Panc1 (cell line): ENCODE data around the gene BIRC7. TPM values are rescaled to one million over a fixed set of nuclear protein-coding genes. Genes with fewer than 3 reads are reported as not detected.

Experiments used
- ATAC-seq: fragments of 200-7000 bp; cut with Tn5 transposase; 2 replicates; pipeline ENCODE4 v1.9.1; 2020; ENCODE audit warnings: mild to moderate bottlenecking, moderate library complexity
- BruUV-seq: library from RNA; stranded (reverse); fragments of 400-500 nt; replicated peaks from 2 replicates; lab custom pipeline; 2021; lab: Mats Ljungman, UMichigan
- CTCF ChIA-PET: fragments of 300-600 bp; sonication (Branson Sonifier 250); formaldehyde crosslinking; loops from one replicate; lab custom pipeline; 2022; ENCODE audit warnings: antibody characterized with exemption; lab: Charles Lee
- POLR2A ChIA-PET: fragments of 300-600 bp; sonication (Branson Sonifier 250); formaldehyde crosslinking; loops from one replicate; lab custom pipeline; 2022; ENCODE audit warnings: antibody characterized with exemption; lab: Charles Lee
- DNase-seq: peaks from one replicate; pipeline ENCODE4 v3.0.0-alpha.2; 2010; ENCODE audit warnings: low read depth, low spot score
- H3K27ac ChIP-seq: 2 replicates; pipeline ENCODE4 v1.5.1; 2011; ENCODE audit warnings: mild to moderate bottlenecking, low read length, inconsistent platforms
- H3K27me3 ChIP-seq: fragments of 200-500 bp; sonication (Bioruptor generic); 2 replicates; pipeline ENCODE4 v1.6.0; 2014; ENCODE audit warnings: low read length, inconsistent platforms; ENCODE audit not compliant: control insufficient read depth, insufficient read depth
- H3K36me3 ChIP-seq: fragments of 200-500 bp; sonication (Bioruptor generic); 2 replicates; pipeline ENCODE4 v1.5.1; 2014; ENCODE audit warnings: inconsistent platforms, mild to moderate bottlenecking, low read length, moderate library complexity; ENCODE audit not compliant: control insufficient read depth, insufficient read depth
- H3K4me1 ChIP-seq: 2 replicates; pipeline ENCODE4 v1.5.1; 2011; ENCODE audit warnings: inconsistent platforms, mild to moderate bottlenecking, low read length, moderate library complexity; ENCODE audit not compliant: control insufficient read depth, insufficient read depth
- H3K4me3 ChIP-seq, 2 experiments: 2 replicates each; pipeline ENCODE4 v1.5.1; 2011 to 2012; ENCODE audit warnings: low read depth in 2 of 2, low read length in 2 of 2, mild to moderate bottlenecking in 2 of 2, inconsistent platforms in 1 of 2, moderate library complexity in 1 of 2
- H3K9me3 ChIP-seq: fragments of 200-500 bp; sonication (Bioruptor generic); 2 replicates; pipeline ENCODE4 v1.5.1; 2014; ENCODE audit warnings: low read depth, mild to moderate bottlenecking, inconsistent platforms, low read length, moderate library complexity; ENCODE audit not compliant: control insufficient read depth, insufficient read depth
- CTCF ChIP-seq: fragments of 450-650 bp; IDR thresholded peaks from 2 replicates; pipeline ENCODE4 v1.5.1; 2017; ENCODE audit warnings: mild to moderate bottlenecking
- POLR2AphosphoS5 ChIP-seq: IDR thresholded peaks from 2 replicates; pipeline ENCODE4 v1.6.1; 2012; ENCODE audit warnings: mild to moderate bottlenecking, low read depth, low read length, moderate library complexity
- REST ChIP-seq, 2 experiments: IDR thresholded peaks; 2 replicates each; pipeline ENCODE4 v1.6.1; 2011 to 2012; ENCODE audit warnings: low read depth in 2 of 2, control low read depth in 1 of 2, low read length in 1 of 2, mild to moderate bottlenecking in 1 of 2, moderate library complexity in 1 of 2; ENCODE audit not compliant: insufficient read depth in 1 of 2
- SIN3A ChIP-seq: IDR thresholded peaks from 2 replicates; pipeline ENCODE4 v1.6.1; 2012; ENCODE audit warnings: low read depth, mild to moderate bottlenecking, low read length, moderate library complexity, borderline replicate concordance; ENCODE audit not compliant: insufficient read depth
- TCF7L2 ChIP-seq: IDR thresholded peaks from 2 replicates; pipeline ENCODE4 v1.6.1; 2011; ENCODE audit warnings: mild to moderate bottlenecking, low read depth, low read length, inconsistent platforms
- in situ Hi-C: cut with HindIII; loops from 2 replicates; pipeline ENCODE4 v1.10.0; 2016; ENCODE audit warnings: low sequenced_read_pairs, low pct_unique_long_range_greater_than_20kb
- intact Hi-C: fragments of 100-400 bp; cut with micrococcal nuclease; formaldehyde crosslinking; loops from one replicate; pipeline ENCODE4 v1.10.0; 2022; ENCODE audit not compliant: unreplicated experiment
- microRNA-seq: library from miRNA; unstranded; fragments of <30 nt; microRNA quantifications from one replicate; pipeline ENCODE4 v1.1.0, GENCODE V29; 2020; ENCODE audit not compliant: unreplicated experiment
- total RNA-seq: library from RNA; stranded (reverse); gene quantifications from one replicate; pipeline ENCODE4 v1.2.1, GENCODE V29; 2021; ENCODE audit not compliant: unreplicated experiment

The BIRC7 gene
- total RNA-seq, 1 experiment from 2014 or later = 9.0 TPM

GRCh38 chr20:63289311-63290135 is 53.8 kb downstream of the BIRC7 start:
- Histone ChIP-seq H3K27ac (no peak overlapping the region), H3K4me1 (peaks cover 13% of the 10 kb centered on the region), H3K4me3 (no peak overlapping the region), H3K27me3 (no peaks in the 10 kb centered on the region), H3K36me3 (no peaks in the 10 kb centered on the region), H3K9me3 (no peaks in the 10 kb centered on the region)
- POLR2A ChIA-PET = no interaction called here
- intact Hi-C loops (loop anchor here (5.0 kb wide), 1 partner anchor 67 kb away; no protein-coding TSS in a partner anchor), in situ Hi-C loops (loop anchor here (25.0 kb wide), 1 partner anchor 98 kb away; no protein-coding TSS in a partner anchor)
- no peak for ATAC-seq
- CTCF ChIA-PET = no interaction called here
- TF ChIP-seq REST (IDR thresholded peaks at IDR 0.05; ENCODE audit: insufficient read depth in 1 of 2, low read depth in 2 of 2, low read length in 1 of 2) (no peak), CTCF (no peak), TCF7L2 (no peak), SIN3A (no peak), POLR2AphosphoS5 (no peak)
- BruUV-seq = no TSS peak
- no peak for DNase-seq

Small RNAs within 50 kb of the gene (microRNA-seq; reads per million reads assigned to microRNA genes)
- gene MIR3196 (not detected), gene MIR4326 (1.3 reads per million)

Other genes with a start within 250 kb of the BIRC7 start
- gene BHLHE23, start 228.9 kb upstream of the BIRC7 start, total RNA-seq = not detected
- 43.0 TPM for gene YTHDF1, start 19.8 kb upstream of the BIRC7 start, total RNA-seq
- gene NKAIN4, start 18.6 kb downstream of the BIRC7 start, total RNA-seq = 5.5 TPM
- 110 TPM for gene ARFGAP1, start 36.9 kb downstream of the BIRC7 start, total RNA-seq
- gene COL20A1, start 57.3 kb downstream of the BIRC7 start, total RNA-seq = 0.23 TPM
- 2.4 TPM for gene CHRNA4, start 125.4 kb downstream of the BIRC7 start, total RNA-seq
- 19.4 TPM for gene KCNQ2, start 236.8 kb downstream of the BIRC7 start, total RNA-seq